NT2/D1 (cell line): Measurements from ENCODE around the gene GPX5.

ENCODE experiments used
- DNase-seq: peaks from one replicate; pipeline ENCODE4 v3.0.0-alpha.2; 2011; ENCODE audit warnings: low read depth, low spot score
- H3K27me3 ChIP-seq: 2 replicates; pipeline ENCODE4 v1.6.0; 2011; ENCODE audit warnings: mild to moderate bottlenecking; ENCODE audit not compliant: insufficient read length, insufficient read depth
- H3K36me3 ChIP-seq: 2 replicates; pipeline ENCODE4 v1.6.1; 2011; ENCODE audit warnings: mild to moderate bottlenecking, low read length, mixed read lengths; ENCODE audit not compliant: insufficient read depth, insufficient read length
- H3K4me1 ChIP-seq: 2 replicates; pipeline ENCODE4 v1.5.1; 2011; ENCODE audit not compliant: insufficient read depth, insufficient read length
- H3K4me3 ChIP-seq: 2 replicates; pipeline ENCODE4 v1.5.1; 2011; ENCODE audit warnings: low read depth; ENCODE audit not compliant: insufficient read length
- H3K9ac ChIP-seq: 2 replicates; pipeline ENCODE4 v1.6.0; 2011; ENCODE audit warnings: low read depth; ENCODE audit not compliant: insufficient read length
- H3K9me3 ChIP-seq: 2 replicates; pipeline ENCODE4 v1.5.1; 2011; ENCODE audit warnings: mild to moderate bottlenecking, low read length; ENCODE audit not compliant: insufficient read depth
- SUZ12 ChIP-seq: IDR thresholded peaks from 2 replicates; pipeline ENCODE4 v1.6.1; 2011; ENCODE audit not compliant: insufficient read length, insufficient read depth; ENCODE audit errors: extremely low read depth
- YY1 ChIP-seq: IDR thresholded peaks from 2 replicates; pipeline ENCODE4 v1.6.1; 2011; ENCODE audit not compliant: insufficient read length, insufficient read depth
- ZNF274 ChIP-seq: IDR thresholded peaks from 2 replicates; pipeline ENCODE4 v1.6.1; 2011; ENCODE audit warnings: mild to moderate bottlenecking, low read depth, low read length

GPX5 gene

GRCh38 chr6:28523241-28523622, 2.4 kb upstream of the GPX5 start:
- no peak for TF ChIP-seq ZNF274
- no peak for TF ChIP-seq YY1
- TF ChIP-seq SUZ12 = no peak
- no peaks in the 10 kb centered on the region for H3K9me3 ChIP-seq
- no peak for DNase-seq
- H3K27me3 ChIP-seq = no peaks in the 10 kb centered on the region
- peaks cover 2% of the 10 kb centered on the region for H3K4me1 ChIP-seq
- H3K9ac ChIP-seq = no peak overlapping the region
- no peak overlapping the region for H3K4me3 ChIP-seq
- no peaks in the 10 kb centered on the region for H3K36me3 ChIP-seq

GRCh38 chr6:28530777-28531176, 5.1 kb downstream of the GPX5 start:
- TF ChIP-seq SUZ12 = no peak
- no peak for TF ChIP-seq ZNF274
- TF ChIP-seq YY1 = no peak
- no peak for DNase-seq
- Histone ChIP-seq H3K4me1 (no peaks in the 10 kb centered on the region), H3K9me3 (no peaks in the 10 kb centered on the region), H3K9ac (no peak overlapping the region), H3K36me3 (no peaks in the 10 kb centered on the region), H3K27me3 (no peaks in the 10 kb centered on the region), H3K4me3 (no peak overlapping the region)

- no peak overlapping the region for H3K4me3 ChIP-seq
- no peak overlapping the region for H3K9ac ChIP-seq
- DNase-seq = no peak
These were observed 5.9 kb downstream of the GPX5 start for GRCh38 chr6:28531479-28532128.

GRCh38 chr6:28534306-28534705, 8.6 kb downstream of the GPX5 start:
- no peak overlapping the region for H3K9ac ChIP-seq
- no peak for TF ChIP-seq YY1
- no peak for TF ChIP-seq ZNF274
- no peak for TF ChIP-seq SUZ12
- H3K27me3 ChIP-seq = no peaks in the 10 kb centered on the region

More at GRCh38 chr6:28531479-28532128, 5.9 kb downstream of the GPX5 start:
- no peaks in the 10 kb centered on the region for H3K36me3 ChIP-seq
- H3K27me3 ChIP-seq = no peaks in the 10 kb centered on the region
- no peaks in the 10 kb centered on the region for H3K9me3 ChIP-seq
- no peaks in the 10 kb centered on the region for H3K4me1 ChIP-seq
- no peak for TF ChIP-seq SUZ12

GRCh38 chr6:28534875-28535274, 9.2 kb downstream of the GPX5 start:
- DNase-seq = no peak
- no peaks in the 10 kb centered on the region for H3K4me1 ChIP-seq
- no peak overlapping the region for H3K9ac ChIP-seq
- TF ChIP-seq ZNF274 (no peak), SUZ12 (no peak), YY1 (no peak)
- H3K9me3 ChIP-seq = no peaks in the 10 kb centered on the region
- no peaks in the 10 kb centered on the region for H3K36me3 ChIP-seq
- no peak overlapping the region for H3K4me3 ChIP-seq
- no peaks in the 10 kb centered on the region for H3K27me3 ChIP-seq

More at GRCh38 chr6:28534306-28534705, 8.6 kb downstream of the GPX5 start:
- no peaks in the 10 kb centered on the region for H3K9me3 ChIP-seq
- DNase-seq = no peak
- no peaks in the 10 kb centered on the region for H3K36me3 ChIP-seq
- H3K4me3 ChIP-seq = no peak overlapping the region
- no peaks in the 10 kb centered on the region for H3K4me1 ChIP-seq

GRCh38 chr6:28537065-28537464, 11.4 kb downstream of the GPX5 start:
- Histone ChIP-seq H3K27me3 (no peaks in the 10 kb centered on the region), H3K4me1 (no peaks in the 10 kb centered on the region), H3K9ac (no peak overlapping the region), H3K36me3 (no peaks in the 10 kb centered on the region), H3K9me3 (no peaks in the 10 kb centered on the region), H3K4me3 (no peak overlapping the region)
- TF ChIP-seq SUZ12 = no peak
- no peak for TF ChIP-seq YY1
- TF ChIP-seq ZNF274 = no peak
- DNase-seq = no peak

- Histone ChIP-seq H3K9ac (no peak overlapping the region), H3K4me1 (no peaks in the 10 kb centered on the region), H3K9me3 (no peaks in the 10 kb centered on the region), H3K36me3 (no peaks in the 10 kb centered on the region), H3K4me3 (no peak overlapping the region), H3K27me3 (no peaks in the 10 kb centered on the region)
- no peak for DNase-seq
- TF ChIP-seq SUZ12 (no peak), ZNF274 (no peak), YY1 (no peak)
These were observed 11.9 kb downstream of the GPX5 start for GRCh38 chr6:28537509-28538140.
